GM19463 (cell line): ENCODE data around the gene ASB6.

Source experiments
- ATAC-seq: cut with Tn5 transposase; IDR thresholded peaks from one replicate; pipeline ENCODE4 v1.9.1; 2021; ENCODE audit warnings: mild to moderate bottlenecking, moderate library complexity; ENCODE audit not compliant: unreplicated experiment

Gene ASB6

DNA sequence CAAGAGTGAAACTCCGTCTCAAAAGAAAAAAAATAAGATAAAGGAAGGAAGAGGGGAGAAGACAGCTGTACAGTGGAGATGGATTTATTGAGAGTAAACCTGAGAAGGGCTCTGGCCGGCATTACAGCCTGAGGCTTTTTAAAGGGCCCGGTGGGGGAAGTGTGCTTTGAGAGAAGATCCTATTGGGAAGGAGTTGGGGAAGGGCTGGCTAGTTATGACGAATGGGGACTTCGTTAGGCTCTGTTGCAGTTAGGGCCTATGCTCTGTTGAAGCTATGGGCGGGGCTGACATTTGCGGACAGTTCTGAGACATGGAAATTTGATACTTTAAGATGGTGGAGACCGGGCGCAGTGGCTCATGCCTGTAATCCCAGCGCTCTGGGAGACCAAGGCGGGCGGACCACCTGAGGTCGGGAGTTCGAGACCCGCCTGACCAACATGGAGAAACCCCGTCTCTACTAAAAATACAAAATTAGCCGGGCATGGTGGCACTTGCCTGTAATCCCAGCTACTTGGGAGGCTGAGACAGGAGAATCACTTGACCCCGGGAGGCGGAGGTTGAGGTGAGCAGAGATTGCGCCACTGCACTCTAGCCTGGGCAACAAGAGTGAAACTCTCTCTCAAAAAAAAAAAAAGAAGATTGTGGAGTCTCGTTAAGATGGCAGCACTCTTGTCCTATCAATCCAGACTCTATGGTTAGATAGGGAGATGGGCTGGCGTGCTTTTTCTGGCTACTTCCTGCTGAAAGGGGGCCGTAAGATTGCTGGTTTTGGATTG is 54.3 kb downstream of the ASB6 start:
- ATAC-seq, result no peak

DNA sequence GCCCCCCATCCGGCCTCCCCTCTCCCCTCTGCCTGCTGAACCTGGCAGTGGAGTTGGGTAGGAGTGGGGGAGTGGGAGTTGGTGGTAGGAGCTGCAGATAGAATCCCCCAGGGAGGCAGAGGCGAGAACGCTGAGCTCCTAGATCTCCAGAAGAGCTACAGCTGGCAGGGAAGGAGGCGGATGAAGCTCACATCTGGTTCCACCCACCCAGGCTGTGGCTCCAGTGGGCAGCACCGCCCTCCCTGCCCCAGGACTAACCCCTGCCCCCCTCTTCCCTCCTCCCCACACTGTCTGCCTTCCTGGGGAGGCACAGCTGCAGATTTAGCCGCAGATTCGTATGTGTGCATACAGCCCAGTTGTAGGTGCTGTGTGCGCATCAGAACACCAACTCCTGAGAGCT is 55.3 kb downstream of the ASB6 start:
- ATAC-seq, result no peak

DNA sequence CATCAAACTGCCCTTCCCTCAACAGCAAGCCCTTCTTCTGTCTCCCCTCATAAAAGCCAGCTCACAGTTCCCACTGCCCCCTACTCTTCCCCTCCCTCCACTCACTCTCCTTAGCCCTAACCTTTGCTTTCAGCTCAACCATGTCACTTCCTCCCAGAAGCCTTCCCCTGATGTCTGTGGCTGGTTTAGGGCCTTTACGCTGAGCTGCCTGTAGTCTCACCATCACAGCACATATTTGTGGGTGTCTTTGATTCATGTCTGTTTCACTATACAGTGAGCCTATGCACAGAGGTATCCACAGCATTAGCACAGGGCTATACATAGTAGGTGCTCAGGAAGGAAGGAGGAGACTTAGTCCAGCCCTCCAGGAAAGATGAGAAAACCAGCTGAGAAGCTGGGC is 55.7 kb downstream of the ASB6 start:
- no peak for ATAC-seq

DNA sequence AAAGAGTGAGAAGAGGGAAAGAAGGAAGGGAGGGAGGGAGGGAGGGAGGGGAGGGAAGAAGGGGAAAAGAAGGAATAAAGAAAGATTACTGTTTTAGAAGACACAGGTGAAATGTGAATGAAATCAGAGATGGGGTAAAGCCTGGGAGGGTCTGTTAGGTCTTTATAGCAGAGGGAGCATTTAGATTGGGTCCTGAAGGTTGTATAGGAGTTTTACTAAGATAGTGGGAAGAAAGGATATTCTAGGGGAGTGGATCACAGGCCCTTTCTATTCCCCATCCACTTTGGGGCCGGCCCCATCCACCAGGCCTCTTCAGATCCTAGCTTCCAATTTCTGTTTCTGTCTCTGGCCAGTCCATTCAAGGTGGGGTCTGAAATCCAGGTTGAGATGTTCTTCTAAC is 56.6 kb downstream of the ASB6 start:
- no peak for ATAC-seq
